MCF 10A (cell line): ENCODE results near the gene NR1H3. TPM values are rescaled to one million over a fixed set of nuclear protein-coding genes. Genes with fewer than 3 reads are reported as not detected.

Experiments
- BruUV-seq: library from RNA; stranded (reverse); fragments of 400-500 nt; replicated peaks from 2 replicates; lab custom pipeline; 2021; lab: Mats Ljungman, UMichigan
- CTCF ChIA-PET: fragments of 300-600 bp; sonication (Branson Sonifier 250); formaldehyde crosslinking; extraction: SDS; loops from one replicate; lab custom pipeline; 2021; ENCODE audit warnings: antibody characterized with exemption, inconsistent platforms; lab: Yijun Ruan, JAX
- POLR2A ChIA-PET: fragments of 300-600, 350-650 bp; sonication (Branson Sonifier 250); formaldehyde crosslinking; extraction: SDS; loops from one replicate; lab custom pipeline; 2020; ENCODE audit warnings: antibody characterized with exemption, inconsistent platforms; lab: Yijun Ruan, JAX
- DNase-seq: peaks from one replicate; pipeline ENCODE4 v3.0.0-alpha.2; 2018; ENCODE audit not compliant: unreplicated experiment
- H3K27ac Mint-ChIP-seq: one replicate; pipeline ENCODE4 v1.8.0; 2022; ENCODE audit warnings: mild to moderate bottlenecking, low read depth, mixed read lengths; ENCODE audit not compliant: unreplicated experiment
- H3K27me3 Mint-ChIP-seq: one replicate; pipeline ENCODE4 v1.8.0; 2022; ENCODE audit warnings: mixed read lengths; ENCODE audit not compliant: insufficient read depth, unreplicated experiment
- H3K36me3 Mint-ChIP-seq: one replicate; pipeline ENCODE4 v1.8.0; 2022; ENCODE audit warnings: mild to moderate bottlenecking, moderate library complexity, mixed read lengths; ENCODE audit not compliant: insufficient read depth, unreplicated experiment
- H3K4me1 Mint-ChIP-seq: one replicate; pipeline ENCODE4 v1.8.0; 2022; ENCODE audit warnings: mixed read lengths; ENCODE audit not compliant: insufficient read depth, unreplicated experiment
- H3K4me3 Mint-ChIP-seq: one replicate; pipeline ENCODE4 v1.8.0; 2022; ENCODE audit warnings: mild to moderate bottlenecking, moderate library complexity, mixed read lengths; ENCODE audit not compliant: unreplicated experiment
- H3K9me3 Mint-ChIP-seq: one replicate; pipeline ENCODE4 v1.8.0; 2022; ENCODE audit warnings: mixed read lengths; ENCODE audit not compliant: unreplicated experiment
- intact Hi-C: fragments of 100-400 bp; cut with micrococcal nuclease; formaldehyde crosslinking; loops from 2 replicates; pipeline ENCODE4 v1.14.1; 2022
- total RNA-seq: library from RNA; stranded (reverse); gene quantifications from 2 replicates; pipeline ENCODE4 v1.2.3, GENCODE V29; 2022
- TF ChIP-seq, protein P1 (sequence below): fragments of 200-600 bp; IDR thresholded peaks from one replicate; pipeline ENCODE4 v1.8.0; 2022; ENCODE audit warnings: antibody characterized with exemption, mild to moderate bottlenecking; ENCODE audit not compliant: unreplicated experiment

NR1H3 gene
- total RNA-seq, 1 experiment from 2014 or later, result 17.8 TPM

DNA sequence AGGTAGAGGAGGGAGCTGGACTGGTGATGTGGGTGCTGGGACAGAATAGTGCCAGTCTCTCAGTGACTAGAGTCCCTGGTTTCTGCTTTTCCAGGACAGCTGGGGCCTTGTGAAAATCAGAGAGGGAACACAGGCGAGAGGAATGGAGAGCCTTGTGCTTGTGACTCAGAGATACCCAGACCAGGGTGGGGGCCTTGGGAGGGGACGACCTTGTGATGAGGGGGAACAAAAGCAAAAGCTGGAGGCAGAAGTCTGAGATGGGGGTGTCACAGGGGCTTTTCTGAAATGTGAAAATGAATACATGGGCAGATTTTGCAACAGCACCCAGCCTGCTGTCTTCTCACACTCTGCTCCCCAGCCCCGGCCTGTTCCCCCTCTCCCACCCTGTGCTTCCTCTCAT, 3.4 kb upstream of the NR1H3 start:
- Mint-ChIP-seq H3K27ac (no peak overlapping the region), H3K27me3 (no peaks in the 10 kb centered on the region), H3K4me1 (peaks cover 23% of the 10 kb centered on the region), H3K9me3 (no peaks in the 10 kb centered on the region), H3K4me3 (no peak overlapping the region), H3K36me3 (no peaks in the 10 kb centered on the region)
- intact Hi-C loops, result no loop called here
- TF ChIP-seq, protein P1, sequence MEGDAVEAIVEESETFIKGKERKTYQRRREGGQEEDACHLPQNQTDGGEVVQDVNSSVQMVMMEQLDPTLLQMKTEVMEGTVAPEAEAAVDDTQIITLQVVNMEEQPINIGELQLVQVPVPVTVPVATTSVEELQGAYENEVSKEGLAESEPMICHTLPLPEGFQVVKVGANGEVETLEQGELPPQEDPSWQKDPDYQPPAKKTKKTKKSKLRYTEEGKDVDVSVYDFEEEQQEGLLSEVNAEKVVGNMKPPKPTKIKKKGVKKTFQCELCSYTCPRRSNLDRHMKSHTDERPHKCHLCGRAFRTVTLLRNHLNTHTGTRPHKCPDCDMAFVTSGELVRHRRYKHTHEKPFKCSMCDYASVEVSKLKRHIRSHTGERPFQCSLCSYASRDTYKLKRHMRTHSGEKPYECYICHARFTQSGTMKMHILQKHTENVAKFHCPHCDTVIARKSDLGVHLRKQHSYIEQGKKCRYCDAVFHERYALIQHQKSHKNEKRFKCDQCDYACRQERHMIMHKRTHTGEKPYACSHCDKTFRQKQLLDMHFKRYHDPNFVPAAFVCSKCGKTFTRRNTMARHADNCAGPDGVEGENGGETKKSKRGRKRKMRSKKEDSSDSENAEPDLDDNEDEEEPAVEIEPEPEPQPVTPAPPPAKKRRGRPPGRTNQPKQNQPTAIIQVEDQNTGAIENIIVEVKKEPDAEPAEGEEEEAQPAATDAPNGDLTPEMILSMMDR, result no peak
- no TSS peak for BruUV-seq
- POLR2A ChIA-PET, result interaction anchor here (0.6 to 0.9 kb wide), 2 partner anchors 10 to 31 kb away, joined by 3 read pairs; no protein-coding TSS in a partner anchor
- DNase-seq, result no peak
- CTCF ChIA-PET, result no interaction called here

DNA sequence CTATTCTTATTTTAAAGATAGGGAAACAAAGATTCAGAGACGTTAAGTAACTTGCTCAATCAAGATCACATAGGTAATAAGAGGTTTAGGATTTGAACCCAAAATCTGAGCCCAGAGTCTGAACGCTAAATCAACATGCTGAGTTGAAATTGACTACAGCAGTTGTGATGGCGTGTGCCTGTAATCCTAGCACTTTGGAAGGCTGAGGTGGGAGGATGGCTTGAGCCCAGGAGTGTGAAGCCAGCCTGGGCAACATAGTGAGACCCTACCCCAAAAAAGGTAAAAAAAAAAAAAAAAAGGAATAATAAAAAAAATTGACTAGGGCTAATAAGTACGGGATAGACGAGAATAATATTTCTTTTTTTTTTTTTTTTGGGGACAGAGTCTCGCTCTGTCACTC, 1.4 kb upstream of the NR1H3 start:
- Mint-ChIP-seq H3K27ac (no peak overlapping the region), H3K36me3 (no peaks in the 10 kb centered on the region), H3K9me3 (no peaks in the 10 kb centered on the region), H3K27me3 (no peaks in the 10 kb centered on the region), H3K4me3 (no peak overlapping the region), H3K4me1 (peaks cover 24% of the 10 kb centered on the region)
- BruUV-seq, result no TSS peak
- no peak for DNase-seq
- intact Hi-C loops, result loop anchor here (2.0 kb wide), 1 partner anchor 98 kb away; no protein-coding TSS in a partner anchor
- TF ChIP-seq, protein P1, result no peak
- ChIA-PET CTCF (no interaction called here), POLR2A (interaction anchor here (1.3 kb wide), 1 partner anchor 41 kb away, joined by 8 read pairs; the partner anchor contains the start of gene DDB2)

DNA sequence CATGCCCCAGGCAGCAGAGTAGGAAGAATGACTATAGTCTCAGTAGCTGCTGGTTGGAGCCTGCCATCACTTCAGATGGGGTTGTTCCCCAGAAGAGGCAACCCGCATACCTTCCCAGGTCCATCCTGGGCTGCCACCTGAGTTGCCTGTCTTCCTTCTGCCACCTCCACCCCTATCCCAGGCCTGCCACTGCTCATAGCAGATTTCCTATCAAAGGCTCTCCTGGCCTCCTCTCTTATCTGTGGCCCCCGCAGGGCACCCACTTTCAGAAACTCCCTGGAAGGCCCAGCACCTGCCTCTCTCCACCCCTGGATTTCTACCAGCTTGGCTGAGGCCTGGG, 649 bp upstream of the NR1H3 start:
- intact Hi-C loops, result loop anchor here (2.0 kb wide), 1 partner anchor 98 kb away; no protein-coding TSS in a partner anchor
- POLR2A ChIA-PET, result interaction anchor here (0.8 to 3.3 kb wide), 8 partner anchors 9 to 72 kb away, joined by 3 to 38 read pairs (median 6); partner anchors contain the start of genes ACP2 and DDB2
- H3K4me3 Mint-ChIP-seq, result peak overlapping the region; percentile 80

DNA sequence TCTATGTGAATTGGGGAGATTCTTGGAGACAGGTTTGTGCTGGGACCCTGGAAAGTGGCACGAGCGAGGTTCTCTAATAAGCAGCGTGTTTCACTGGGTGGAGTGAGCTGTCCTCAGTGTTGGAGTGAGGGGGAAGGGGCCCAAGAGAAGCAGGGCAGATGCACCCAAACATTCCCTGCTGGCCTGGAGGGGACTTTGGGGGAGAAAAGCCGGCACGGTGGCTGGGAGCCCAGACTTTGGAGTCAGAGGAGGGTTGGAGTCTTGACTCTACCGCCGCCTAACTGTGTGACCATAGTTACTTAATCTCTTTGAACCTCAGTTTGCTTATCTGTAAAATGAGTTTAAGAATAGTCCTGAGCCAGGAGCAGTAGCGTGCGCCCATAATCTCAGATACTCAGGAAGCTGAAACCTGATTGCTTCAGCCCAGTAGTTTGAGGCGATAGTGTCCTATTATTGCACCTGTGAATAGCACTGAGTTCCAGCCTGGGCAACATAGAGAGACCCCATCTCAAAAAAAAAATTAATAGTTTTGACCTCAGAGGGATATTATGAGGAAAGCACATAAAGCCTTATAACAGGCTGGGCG, 614 bp downstream of the NR1H3 start:
- no TSS peak for BruUV-seq
- Mint-ChIP-seq H3K4me1 (peaks cover 24% of the 10 kb centered on the region), H3K4me3 (peak overlapping the region; percentile 80), H3K27ac (no peak overlapping the region), H3K36me3 (peaks cover 5% of the 10 kb centered on the region), H3K9me3 (no peaks in the 10 kb centered on the region), H3K27me3 (no peaks in the 10 kb centered on the region)
- DNase-seq, result no peak
- CTCF ChIA-PET, result interaction anchor here (0.6 to 4.2 kb wide), 17 partner anchors 10 to 595 kb away, joined by 3 to 33 read pairs (median 4); partner anchors contain the start of gene ACP2
- POLR2A ChIA-PET, result interaction anchor here (0.7 to 3.3 kb wide), 8 partner anchors 8 to 73 kb away, joined by 3 to 38 read pairs (median 6); partner anchors contain the start of genes ACP2 and MADD
- TF ChIP-seq, protein P1, result no peak
- intact Hi-C loops, result loop anchor here (2.0 kb wide), 1 partner anchor 90 kb away; no protein-coding TSS in a partner anchor

More for the DNA sequence above, 649 bp upstream of the NR1H3 start:
- no peak for DNase-seq
- Mint-ChIP-seq H3K27me3 (no peaks in the 10 kb centered on the region), H3K9me3 (no peaks in the 10 kb centered on the region), H3K27ac (peak overlapping the region; percentile 1), H3K4me1 (peaks cover 24% of the 10 kb centered on the region), H3K36me3 (no peaks in the 10 kb centered on the region)
- CTCF ChIA-PET, result interaction anchor here (0.7 to 4.2 kb wide), 3 partner anchors 9 to 82 kb away, joined by 3 to 33 read pairs (median 5); partner anchors contain the start of gene ACP2
- no TSS peak for BruUV-seq
- TF ChIP-seq, protein P1, result no peak
